ENCODE results near the gene MMS22L.

The MMS22L gene

DNA sequence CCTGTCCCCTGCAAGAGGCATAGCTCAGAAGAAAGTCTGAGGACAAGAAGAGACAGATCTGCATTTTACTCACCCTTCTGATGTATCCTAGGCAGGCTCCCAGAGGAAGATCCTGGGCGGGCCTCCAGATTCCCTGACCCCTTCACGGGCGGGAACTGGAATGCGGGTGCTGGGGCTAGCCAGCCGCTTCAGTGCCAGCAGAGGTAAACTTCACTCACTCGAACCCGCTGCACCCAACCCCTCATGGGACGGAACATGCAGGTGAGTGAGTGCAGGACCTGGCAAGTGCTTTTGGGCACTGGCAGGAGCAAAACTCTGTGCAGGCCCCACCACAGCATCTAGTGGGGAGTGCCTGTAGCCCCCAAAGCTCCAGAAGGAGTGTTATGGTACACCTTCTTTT is 171.8 kb downstream of the MMS22L start:
- TF ChIP-seq, protein P1, sequence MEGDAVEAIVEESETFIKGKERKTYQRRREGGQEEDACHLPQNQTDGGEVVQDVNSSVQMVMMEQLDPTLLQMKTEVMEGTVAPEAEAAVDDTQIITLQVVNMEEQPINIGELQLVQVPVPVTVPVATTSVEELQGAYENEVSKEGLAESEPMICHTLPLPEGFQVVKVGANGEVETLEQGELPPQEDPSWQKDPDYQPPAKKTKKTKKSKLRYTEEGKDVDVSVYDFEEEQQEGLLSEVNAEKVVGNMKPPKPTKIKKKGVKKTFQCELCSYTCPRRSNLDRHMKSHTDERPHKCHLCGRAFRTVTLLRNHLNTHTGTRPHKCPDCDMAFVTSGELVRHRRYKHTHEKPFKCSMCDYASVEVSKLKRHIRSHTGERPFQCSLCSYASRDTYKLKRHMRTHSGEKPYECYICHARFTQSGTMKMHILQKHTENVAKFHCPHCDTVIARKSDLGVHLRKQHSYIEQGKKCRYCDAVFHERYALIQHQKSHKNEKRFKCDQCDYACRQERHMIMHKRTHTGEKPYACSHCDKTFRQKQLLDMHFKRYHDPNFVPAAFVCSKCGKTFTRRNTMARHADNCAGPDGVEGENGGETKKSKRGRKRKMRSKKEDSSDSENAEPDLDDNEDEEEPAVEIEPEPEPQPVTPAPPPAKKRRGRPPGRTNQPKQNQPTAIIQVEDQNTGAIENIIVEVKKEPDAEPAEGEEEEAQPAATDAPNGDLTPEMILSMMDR (IDR thresholded peaks at IDR 0.05; ENCODE audit: borderline replicate concordance, control extremely low read depth, extremely low read depth, insufficient read depth, missing control alignments): no peak
- DNase-seq (ENCODE audit: low spot score): no peak
- in situ Hi-C loops (cut with MboI; ENCODE audit: low sequenced_read_pairs, unreplicated experiment): no loop called here

DNA sequence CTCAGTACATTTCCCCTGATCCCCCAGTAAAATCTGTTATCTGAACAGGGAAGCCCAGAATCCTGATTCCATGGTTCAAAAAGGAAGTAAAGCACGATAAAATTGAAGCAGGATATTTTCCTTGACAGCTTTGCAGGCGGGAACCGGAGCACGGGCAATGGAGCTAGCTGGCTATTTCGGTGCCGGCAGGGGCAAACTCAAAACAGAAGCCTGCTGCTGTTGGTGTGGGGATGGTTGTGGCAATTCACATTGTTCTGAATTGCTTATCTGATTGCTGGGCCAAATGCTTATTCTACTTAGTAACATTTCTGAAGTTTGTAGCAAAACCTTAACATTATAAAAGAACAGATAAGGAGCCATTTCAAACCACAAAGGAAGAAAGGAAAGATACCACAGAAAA is 172.4 kb downstream of the MMS22L start:
- in situ Hi-C loops (cut with MboI; ENCODE audit: low sequenced_read_pairs, unreplicated experiment): no loop called here
- TF ChIP-seq, protein P1 (IDR thresholded peaks at IDR 0.05; ENCODE audit: borderline replicate concordance, control extremely low read depth, extremely low read depth, insufficient read depth, missing control alignments): no peak
- DNase-seq (ENCODE audit: low spot score): no peak

DNA sequence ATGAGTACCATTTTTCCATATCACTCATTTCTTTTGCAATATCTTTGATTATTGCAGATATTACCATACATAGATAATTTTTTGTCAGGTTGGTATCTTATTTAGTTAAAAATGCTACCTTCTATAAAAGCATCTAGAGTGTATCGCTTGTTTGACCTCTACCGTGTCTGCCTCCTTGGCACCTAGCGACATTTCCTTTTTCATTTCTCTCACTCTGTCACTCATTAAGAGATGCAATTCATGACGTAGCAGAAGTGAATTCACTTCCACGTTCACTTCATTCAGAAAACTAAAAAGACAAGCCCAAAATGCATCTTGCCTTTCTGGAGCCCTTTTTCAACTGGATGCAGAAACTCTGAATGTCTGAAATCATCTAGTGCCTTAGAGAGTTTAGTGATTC is 172.9 kb downstream of the MMS22L start:
- no peak for DNase-seq (ENCODE audit: low spot score)
- TF ChIP-seq, protein P1 (IDR thresholded peaks at IDR 0.05; ENCODE audit: borderline replicate concordance, control extremely low read depth, extremely low read depth, insufficient read depth, missing control alignments): no peak
- in situ Hi-C loops (cut with MboI; ENCODE audit: low sequenced_read_pairs, unreplicated experiment): no loop called here

DNA sequence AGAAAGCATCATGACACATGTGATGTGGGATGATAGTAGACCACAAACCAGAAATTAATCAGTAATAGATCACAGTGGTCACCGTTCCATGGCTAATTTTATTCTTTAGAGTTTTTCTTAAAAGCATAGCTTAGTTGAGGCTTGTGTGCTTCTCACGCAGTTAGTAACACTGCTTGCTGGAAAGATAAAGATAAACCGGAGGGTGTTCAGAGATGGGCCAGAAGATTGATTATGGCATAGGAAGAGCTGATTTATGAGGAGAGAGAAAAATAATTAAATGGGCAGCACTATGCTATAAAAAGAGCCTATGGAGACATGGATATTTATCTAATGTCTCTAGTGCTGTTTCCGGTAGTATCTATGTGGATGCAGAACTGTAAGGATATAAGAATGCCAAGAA is 173.6 kb downstream of the MMS22L start:
- in situ Hi-C loops (cut with MboI; ENCODE audit: low sequenced_read_pairs, unreplicated experiment): no loop called here
- TF ChIP-seq, protein P1 (IDR thresholded peaks at IDR 0.05; ENCODE audit: borderline replicate concordance, control extremely low read depth, extremely low read depth, insufficient read depth, missing control alignments): no peak
- DNase-seq (ENCODE audit: low spot score): no peak

DNA sequence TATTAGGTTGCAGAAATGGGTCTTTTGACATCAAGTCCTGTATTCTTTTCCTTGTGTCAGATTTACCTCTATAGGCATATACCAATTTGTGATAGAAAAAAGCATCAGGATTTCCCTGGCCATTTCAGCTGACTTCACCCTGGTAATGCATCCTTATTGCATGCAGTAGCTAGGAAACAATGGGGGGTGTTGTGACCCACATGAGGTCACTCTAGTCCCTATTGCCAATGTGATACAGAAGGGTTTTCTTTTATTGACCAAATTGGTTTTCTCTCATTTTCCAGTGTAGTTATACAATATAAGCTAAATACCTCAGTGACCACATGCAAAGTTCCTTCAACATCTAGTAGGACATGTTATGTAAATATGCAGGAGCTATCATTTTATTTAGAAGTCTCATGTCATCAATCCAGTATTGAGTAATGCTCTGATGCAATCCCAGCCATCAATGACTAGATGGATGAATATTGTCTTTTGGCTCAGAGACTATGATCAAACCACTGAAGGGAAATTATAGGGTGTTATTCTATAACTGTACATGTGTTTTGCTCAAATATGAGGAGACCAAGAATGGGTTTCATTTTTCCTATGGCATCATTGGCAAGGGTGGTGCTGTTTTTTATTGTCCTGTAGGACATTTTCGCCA is 180.7 kb downstream of the MMS22L start:
- in situ Hi-C loops (cut with MboI; ENCODE audit: low sequenced_read_pairs, unreplicated experiment): no loop called here
- DNase-seq (ENCODE audit: low spot score): no peak
- TF ChIP-seq, protein P1 (IDR thresholded peaks at IDR 0.05; ENCODE audit: borderline replicate concordance, control extremely low read depth, extremely low read depth, insufficient read depth, missing control alignments): no peak

DNA sequence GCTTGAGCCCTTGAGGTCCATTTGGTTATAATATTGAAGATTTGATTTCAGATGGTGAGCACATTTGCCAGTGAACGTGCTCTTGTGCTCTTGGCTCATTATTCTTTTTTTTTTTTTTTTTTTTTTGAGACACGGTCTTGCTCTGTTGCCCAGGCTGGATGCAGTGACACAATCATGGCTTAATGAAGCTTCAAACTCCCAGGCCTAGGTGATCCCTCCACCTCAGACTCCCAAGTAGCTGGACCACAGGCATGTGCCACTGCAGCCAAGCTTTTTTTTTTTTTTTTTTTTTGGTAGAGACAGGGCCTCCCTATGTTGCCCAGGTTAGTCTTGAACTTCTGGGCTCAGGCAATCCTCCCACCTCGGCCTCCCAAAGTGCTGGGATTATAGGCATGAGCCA is 182.3 kb downstream of the MMS22L start:
- in situ Hi-C loops (cut with MboI; ENCODE audit: low sequenced_read_pairs, unreplicated experiment): no loop called here
- DNase-seq (ENCODE audit: low spot score): no peak

More for the DNA sequence above, 182.3 kb downstream of the MMS22L start:
- TF ChIP-seq, protein P1 (IDR thresholded peaks at IDR 0.05; ENCODE audit: borderline replicate concordance, control extremely low read depth, extremely low read depth, insufficient read depth, missing control alignments): no peak

Data from GM13976 (cell line).